IMR-90 (cell line): Measurements from ENCODE around the gene C3orf52.

Experiments used
- CEBPB ChIP-seq: IDR thresholded peaks from 2 replicates; pipeline ENCODE4 v1.6.1; 2012; ENCODE audit warnings: low read depth, low read length, improper control_type of control experiment
- CTCF ChIP-seq: conservative IDR thresholded peaks from 2 replicates; pipeline ENCODE4 v1.5.1; 2012; ENCODE audit warnings: mild to moderate bottlenecking, low read depth, low read length, improper control_type of control experiment
- ELK1 ChIP-seq: fragments of 150-350 bp; IDR thresholded peaks from 2 replicates; pipeline ENCODE4 v1.6.1; 2016; ENCODE audit warnings: low read depth, mild to moderate bottlenecking, low read length, moderate library complexity, borderline replicate concordance
- MAFK ChIP-seq: IDR thresholded peaks from 2 replicates; pipeline ENCODE4 v1.6.1; 2012; ENCODE audit warnings: low read depth, low read length, improper control_type of control experiment
- MAZ ChIP-seq: IDR thresholded peaks from 2 replicates; pipeline ENCODE4 v1.6.1; 2012; ENCODE audit warnings: low read depth, mild to moderate bottlenecking, low read length, improper control_type of control experiment, moderate library complexity, borderline replicate concordance
- POLR2A ChIP-seq: IDR thresholded peaks from 2 replicates; pipeline ENCODE4 v1.6.1; 2012; ENCODE audit warnings: mild to moderate bottlenecking, low read depth, low read length
- RAD21 ChIP-seq: IDR thresholded peaks from 2 replicates; pipeline ENCODE4 v1.6.1; 2012; ENCODE audit warnings: low read length, improper control_type of control experiment
- SMC3 ChIP-seq: fragments of 150-350 bp; IDR thresholded peaks from 2 replicates; pipeline ENCODE4 v1.6.1; 2016; ENCODE audit warnings: low read depth, mild to moderate bottlenecking, antibody characterized with exemption, low read length, moderate library complexity
- USF2 ChIP-seq: fragments of 150-350 bp; IDR thresholded peaks from 2 replicates; pipeline ENCODE4 v1.6.1; 2017; ENCODE audit warnings: mild to moderate bottlenecking, antibody characterized with exemption, low read length, low read depth

- TF ChIP-seq CTCF (no peak), ELK1 (no peak), USF2 (no peak), MAZ (no peak), CEBPB (no peak), POLR2A (no peak), SMC3 (no peak), RAD21 (no peak), MAFK (no peak)
These were observed 81.6 kb downstream of the C3orf52 start for GRCh38 chr3:112167758-112168157.
